Transverse colon (tissue), 3 donors: ENCODE data around the gene CYP27A1.

Experiments
- POLR2A ChIP-seq: fragments of 450-650 bp; IDR thresholded peaks from one replicate; pipeline ENCODE4 v1.6.1; 2016; ENCODE audit warnings: antibody characterized with exemption, mild to moderate bottlenecking, moderate library complexity
- POLR2AphosphoS5 ChIP-seq, 3 donors: sonication (generic); formaldehyde crosslinking; IDR thresholded peaks; one replicate each; pipeline ENCODE4 v1.6.1; 2016; ENCODE audit warnings: antibody characterized with exemption in 3 of 3

DNA sequence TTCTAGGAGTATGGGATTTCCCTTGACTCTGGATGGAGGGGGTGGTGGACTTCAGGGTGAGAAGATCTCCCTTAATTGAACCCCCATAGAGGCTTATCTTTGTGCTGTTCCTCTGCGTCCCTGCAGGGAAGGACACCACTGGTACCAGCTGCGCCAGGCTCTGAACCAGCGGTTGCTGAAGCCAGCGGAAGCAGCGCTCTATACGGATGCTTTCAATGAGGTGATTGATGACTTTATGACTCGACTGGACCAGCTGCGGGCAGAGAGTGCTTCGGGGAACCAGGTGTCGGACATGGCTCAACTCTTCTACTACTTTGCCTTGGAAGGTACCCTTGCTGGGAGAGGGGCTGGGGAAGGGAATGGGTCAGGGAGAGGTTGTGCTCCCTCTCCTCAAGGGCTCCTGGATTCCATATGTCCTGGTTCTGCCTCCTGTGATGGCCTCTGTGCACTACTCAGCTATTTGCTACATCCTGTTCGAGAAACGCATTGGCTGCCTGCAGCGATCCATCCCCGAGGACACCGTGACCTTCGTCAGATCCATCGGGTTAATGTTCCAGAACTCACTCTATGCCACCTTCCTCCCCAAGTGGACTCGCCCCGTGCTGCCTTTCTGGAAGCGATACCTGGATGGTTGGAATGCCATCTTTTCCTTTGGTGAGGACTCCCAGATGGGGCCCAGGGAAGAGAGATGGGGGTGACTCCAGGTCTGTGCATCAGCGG is 30.3 kb downstream of the CYP27A1 start:
- no peak for TF ChIP-seq POLR2A
- no peak for TF ChIP-seq POLR2AphosphoS5 (IDR thresholded peaks at IDR 0.05)
